HG03457 (cell line): ENCODE results near the gene RNF215.
"Not testable (repeated sequence)": the region's sequence is repeated elsewhere in the genome, so short reads cannot be mapped to it uniquely, and the experiment has no call there.

Source experiments
- ATAC-seq: cut with Tn5 transposase; IDR thresholded peaks from one replicate; pipeline ENCODE4 v1.9.1; 2021; ENCODE audit warnings: moderate number of reproducible peaks; ENCODE audit not compliant: unreplicated experiment

RNF215 gene

GRCh38 chr22:30421695-30422480 is 34.7 kb upstream of the RNF215 start:
- no peak for ATAC-seq

- ATAC-seq = no peak
These were observed 33.3 kb upstream of the RNF215 start for GRCh38 chr22:30420347-30421125.

GRCh38 chr22:30416837-30417236 is 29.6 kb upstream of the RNF215 start:
- ATAC-seq = no peak

- no peak for ATAC-seq
These were observed 29.2 kb upstream of the RNF215 start for GRCh38 chr22:30416403-30416802.

GRCh38 chr22:30414525-30415047 is 27.4 kb upstream of the RNF215 start:
- ATAC-seq = no peak

GRCh38 chr22:30413745-30414524 is 26.7 kb upstream of the RNF215 start:
- ATAC-seq = no peak

GRCh38 chr22:30413001-30413400 is 25.8 kb upstream of the RNF215 start:
- ATAC-seq = no peak

- ATAC-seq = no peak
These were observed 24.6 kb upstream of the RNF215 start for GRCh38 chr22:30411780-30412179.

- no peak for ATAC-seq
These were observed 21.3 kb upstream of the RNF215 start for GRCh38 chr22:30408388-30409102.

- no peak for ATAC-seq
These were observed 19.2 kb upstream of the RNF215 start for GRCh38 chr22:30406400-30406799.

- ATAC-seq = no peak
These were observed 18.5 kb upstream of the RNF215 start for GRCh38 chr22:30405731-30406130.

- no peak for ATAC-seq
These were observed 17.1 kb upstream of the RNF215 start for GRCh38 chr22:30404307-30404706.

- not testable (repeated sequence) for ATAC-seq
These were observed 15.5 kb upstream of the RNF215 start for GRCh38 chr22:30402766-30403104.

- no peak for ATAC-seq
These were observed 15.0 kb upstream of the RNF215 start for GRCh38 chr22:30402028-30402765.

GRCh38 chr22:30401024-30401423 is 13.8 kb upstream of the RNF215 start:
- ATAC-seq = not testable (repeated sequence)

GRCh38 chr22:30400159-30400558 is 12.9 kb upstream of the RNF215 start:
- ATAC-seq = no peak

- ATAC-seq = no peak
These were observed 12.5 kb upstream of the RNF215 start for GRCh38 chr22:30399718-30400117.

GRCh38 chr22:30398685-30399680 is 11.8 kb upstream of the RNF215 start:
- ATAC-seq = no peak
